T-helper 2 cell treated with Interferon-gamma antibody and Interleukin-4, amounts not matched to agents 5 μg/mL and 100 μg/mL, for 36 hours (primary cell): ENCODE measurements around the gene SERPINF2.
"Not testable (repeated sequence)": the region's sequence is repeated elsewhere in the genome, so short reads cannot be mapped to it uniquely, and the experiment has no call there.

Experiments used
- DNase-seq: peaks from one replicate; pipeline ENCODE4 v3.0.0; 2021; ENCODE audit warnings: low spot score
- H3K27ac Mint-ChIP-seq: one replicate; pipeline ENCODE4 v1.8.0; 2021; ENCODE audit warnings: mild to moderate bottlenecking, mixed read lengths
- H3K27me3 Mint-ChIP-seq: one replicate; pipeline ENCODE4 v1.8.0; 2021; ENCODE audit warnings: low read depth, mixed read lengths
- H3K36me3 Mint-ChIP-seq: one replicate; pipeline ENCODE4 v1.8.0; 2021; ENCODE audit warnings: low read depth, mixed read lengths
- H3K4me1 Mint-ChIP-seq: one replicate; pipeline ENCODE4 v1.8.0; 2021; ENCODE audit warnings: low read depth, mixed read lengths
- H3K4me3 Mint-ChIP-seq: one replicate; pipeline ENCODE4 v1.8.0; 2022; ENCODE audit warnings: mild to moderate bottlenecking, moderate library complexity, mixed read lengths
- H3K9me3 Mint-ChIP-seq: one replicate; pipeline ENCODE4 v1.8.0; 2021; ENCODE audit warnings: mixed read lengths

The SERPINF2 gene

DNA sequence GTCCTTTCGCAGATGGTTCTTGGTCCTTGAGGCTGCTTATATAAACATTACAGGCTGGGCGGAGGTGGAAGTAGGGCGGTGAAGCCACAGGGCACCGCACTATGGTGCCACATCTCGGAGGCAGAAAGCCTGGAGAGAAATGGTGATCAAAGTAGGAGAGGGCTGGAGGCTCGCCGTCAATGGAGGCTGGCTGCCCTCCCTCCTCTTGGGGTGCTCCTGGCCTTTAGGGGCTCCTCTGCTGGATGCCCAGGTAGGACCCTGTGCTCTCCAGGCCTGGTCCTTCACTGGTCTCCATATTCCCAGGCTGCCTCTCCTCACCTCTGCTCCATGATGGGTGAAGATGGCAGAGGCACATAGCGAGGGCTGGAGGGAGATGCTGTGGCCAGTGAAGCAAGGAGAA lies 30.4 kb upstream of the SERPINF2 start:
- Mint-ChIP-seq H3K27ac (no peak overlapping the region), H3K27me3 (peaks cover 40% of the 10 kb centered on the region)
- no peak for DNase-seq

GRCh38 chr17:1713160-1713877 lies 29.4 kb upstream of the SERPINF2 start:
- H3K4me3 Mint-ChIP-seq, result no peak overlapping the region
- DNase-seq, result no peak
- H3K27me3 Mint-ChIP-seq, result peaks cover 35% of the 10 kb centered on the region
- no peaks in the 10 kb centered on the region for H3K9me3 Mint-ChIP-seq
- peaks cover 16% of the 10 kb centered on the region for H3K4me1 Mint-ChIP-seq
- no peak overlapping the region for H3K27ac Mint-ChIP-seq
- H3K36me3 Mint-ChIP-seq, result peaks cover 13% of the 10 kb centered on the region

More for the DNA sequence above, 30.4 kb upstream of the SERPINF2 start:
- Mint-ChIP-seq H3K9me3 (no peaks in the 10 kb centered on the region), H3K4me1 (peaks cover 15% of the 10 kb centered on the region), H3K4me3 (peak overlapping the region; percentile 2), H3K36me3 (peaks cover 13% of the 10 kb centered on the region)

- Mint-ChIP-seq H3K4me1 (peaks cover 16% of the 10 kb centered on the region), H3K9me3 (no peaks in the 10 kb centered on the region), H3K4me3 (peak overlapping the region; percentile 74), H3K27me3 (peaks cover 33% of the 10 kb centered on the region), H3K36me3 (peaks cover 13% of the 10 kb centered on the region), H3K27ac (peak overlapping the region; percentile 26)
- no peak for DNase-seq
Observed at GRCh38 chr17:1713878-1714426, 28.7 kb upstream of the SERPINF2 start.

DNA sequence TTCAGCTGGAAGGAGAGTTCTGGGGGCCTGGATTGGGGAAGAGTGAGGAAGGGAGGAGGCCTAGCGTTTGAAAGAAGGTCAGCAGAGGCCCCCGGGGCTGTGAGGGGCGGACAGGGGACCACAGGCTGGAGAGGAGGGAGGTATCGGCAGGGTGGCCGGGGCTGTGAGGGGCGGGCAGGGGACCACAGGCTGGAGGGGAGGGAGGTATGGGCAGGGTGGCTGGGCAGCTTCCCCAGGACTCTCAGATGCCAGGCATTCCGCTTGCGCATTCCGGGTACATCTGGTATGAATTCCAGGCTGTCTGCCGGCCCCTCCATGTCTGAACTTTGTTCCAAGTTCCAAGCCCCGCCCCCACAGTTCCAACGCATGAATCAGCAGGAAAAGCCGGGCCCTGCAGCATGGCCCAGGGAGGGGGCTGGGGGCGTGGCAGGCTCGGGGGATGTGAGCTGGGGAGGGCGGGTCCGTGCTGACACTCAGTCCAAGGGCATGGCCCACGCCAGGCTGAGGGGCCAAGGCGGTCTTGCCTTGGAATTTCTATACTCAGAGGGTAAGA lies 28.2 kb upstream of the SERPINF2 start:
- Mint-ChIP-seq H3K27me3 (peaks cover 28% of the 10 kb centered on the region), H3K36me3 (peaks cover 13% of the 10 kb centered on the region), H3K9me3 (no peaks in the 10 kb centered on the region), H3K4me1 (peaks cover 16% of the 10 kb centered on the region), H3K4me3 (peak overlapping the region; percentile 75), H3K27ac (peak overlapping the region; percentile 26)
- DNase-seq, result no peak

GRCh38 chr17:1714980-1715802 lies 27.5 kb upstream of the SERPINF2 start:
- Mint-ChIP-seq H3K9me3 (no peaks in the 10 kb centered on the region), H3K36me3 (peaks cover 13% of the 10 kb centered on the region), H3K4me1 (peaks cover 19% of the 10 kb centered on the region), H3K4me3 (peak overlapping the region; percentile 75), H3K27me3 (peaks cover 28% of the 10 kb centered on the region), H3K27ac (peak overlapping the region; percentile 45)
- DNase-seq, result peak; percentile 42

DNA sequence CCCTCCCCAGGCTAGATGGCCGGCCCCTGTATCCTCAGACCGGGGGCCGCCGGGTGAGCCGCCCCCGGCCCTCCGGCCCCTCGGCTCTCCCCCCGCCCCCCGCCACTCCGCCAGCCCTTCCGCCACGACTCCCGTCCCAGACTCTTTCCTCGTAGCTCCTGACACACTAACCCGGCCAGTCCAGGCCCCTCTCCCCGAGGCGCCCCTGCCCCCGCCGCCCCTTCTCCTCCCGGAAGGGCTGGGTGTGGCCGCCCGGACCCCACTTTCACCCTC lies 26.9 kb upstream of the SERPINF2 start:
- Mint-ChIP-seq H3K36me3 (peaks cover 13% of the 10 kb centered on the region), H3K27me3 (peaks cover 24% of the 10 kb centered on the region), H3K27ac (peak overlapping the region; percentile 88), H3K9me3 (no peaks in the 10 kb centered on the region), H3K4me3 (peak overlapping the region; percentile 98), H3K4me1 (peaks cover 20% of the 10 kb centered on the region)
- no peak for DNase-seq

GRCh38 chr17:1716076-1716911 lies 26.4 kb upstream of the SERPINF2 start:
- Mint-ChIP-seq H3K27me3 (peaks cover 19% of the 10 kb centered on the region), H3K9me3 (no peaks in the 10 kb centered on the region), H3K27ac (peak overlapping the region; percentile 99), H3K4me3 (peak overlapping the region; percentile 98), H3K36me3 (peaks cover 13% of the 10 kb centered on the region), H3K4me1 (peaks cover 24% of the 10 kb centered on the region)
- peak; percentile 100 for DNase-seq

- Mint-ChIP-seq H3K27me3 (peaks cover 12% of the 10 kb centered on the region), H3K4me3 (peak overlapping the region; percentile 98), H3K9me3 (no peaks in the 10 kb centered on the region), H3K27ac (peak overlapping the region; percentile 99), H3K4me1 (peaks cover 24% of the 10 kb centered on the region), H3K36me3 (peaks cover 10% of the 10 kb centered on the region)
- peak; percentile 89 for DNase-seq
Observed at GRCh38 chr17:1716912-1717695, 25.6 kb upstream of the SERPINF2 start.

GRCh38 chr17:1718362-1719165 lies 24.1 kb upstream of the SERPINF2 start:
- Mint-ChIP-seq H3K4me1 (peaks cover 32% of the 10 kb centered on the region), H3K36me3 (peaks cover 5% of the 10 kb centered on the region), H3K4me3 (peak overlapping the region; percentile 98), H3K27me3 (peaks cover 5% of the 10 kb centered on the region), H3K27ac (peak overlapping the region; percentile 99), H3K9me3 (no peaks in the 10 kb centered on the region)
- no peak for DNase-seq

DNA sequence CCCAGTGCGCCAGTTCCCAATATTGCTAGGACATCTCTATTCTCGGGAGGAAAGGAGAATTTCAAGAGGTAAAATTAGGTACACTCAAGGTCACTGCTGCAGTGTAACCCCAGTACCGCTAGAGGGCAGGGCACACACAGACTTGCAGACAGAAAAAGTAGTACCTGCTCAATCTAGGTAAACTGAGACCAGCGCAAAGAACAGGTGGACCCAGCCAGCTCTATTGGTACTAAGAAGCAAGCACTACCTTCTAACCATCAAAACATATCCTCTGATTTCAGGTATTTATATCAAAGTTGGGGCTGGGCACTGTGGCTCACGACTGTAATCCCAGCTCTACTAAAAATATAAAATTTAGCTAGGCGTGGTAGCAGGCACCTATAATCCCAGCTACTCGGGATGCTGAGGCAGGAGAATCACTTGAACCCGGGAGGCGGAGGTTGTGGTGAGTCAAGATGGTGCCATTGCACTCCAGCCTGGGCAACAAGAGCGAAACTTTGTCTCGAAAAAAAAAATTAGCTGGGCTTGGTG lies 21.8 kb upstream of the SERPINF2 start:
- Mint-ChIP-seq H3K4me1 (peaks cover 32% of the 10 kb centered on the region), H3K36me3 (peaks cover 6% of the 10 kb centered on the region), H3K4me3 (peak overlapping the region; percentile 39), H3K9me3 (no peaks in the 10 kb centered on the region), H3K27ac (no peak overlapping the region), H3K27me3 (no peaks in the 10 kb centered on the region)
- DNase-seq, result peak; percentile 58

GRCh38 chr17:1722022-1722421 lies 20.6 kb upstream of the SERPINF2 start:
- not testable (repeated sequence) for H3K27me3 Mint-ChIP-seq, H3K27ac Mint-ChIP-seq, H3K36me3 Mint-ChIP-seq, H3K4me3 Mint-ChIP-seq, DNase-seq, H3K9me3 Mint-ChIP-seq
- peaks cover 28% of the 10 kb centered on the region for H3K4me1 Mint-ChIP-seq

- peak; percentile 89 for DNase-seq
- no peaks in the 10 kb centered on the region for H3K9me3 Mint-ChIP-seq
- H3K27ac Mint-ChIP-seq, result peak within 1 kb of the TSS; percentile 71
- H3K4me3 Mint-ChIP-seq, result peak within 1 kb of the TSS; percentile 80
- peaks cover 23% of the 10 kb centered on the region for H3K4me1 Mint-ChIP-seq
- H3K27me3 Mint-ChIP-seq, result no peaks in the 10 kb centered on the region
- H3K36me3 Mint-ChIP-seq, result peaks cover 13% of the 10 kb centered on the region
Observed at GRCh38 chr17:1724351-1724868, 18.3 kb upstream of the SERPINF2 start, which contains the start of gene WDR81. WDR81 (plus strand) TSS chr17:1724704; CDS start chr17:1724960, 256 bp downstream.
